ENCODE data around the gene TLE5.
"Not testable (repeated sequence)": the region's sequence is repeated elsewhere in the genome, so short reads cannot be mapped to it uniquely, and the experiment has no call there.

The TLE5 gene

GRCh38 chr19:3025549-3025886 is 36.8 kb downstream of the TLE5 start:
- no peak for DNase-seq (ENCODE audit: low spot score)

DNA sequence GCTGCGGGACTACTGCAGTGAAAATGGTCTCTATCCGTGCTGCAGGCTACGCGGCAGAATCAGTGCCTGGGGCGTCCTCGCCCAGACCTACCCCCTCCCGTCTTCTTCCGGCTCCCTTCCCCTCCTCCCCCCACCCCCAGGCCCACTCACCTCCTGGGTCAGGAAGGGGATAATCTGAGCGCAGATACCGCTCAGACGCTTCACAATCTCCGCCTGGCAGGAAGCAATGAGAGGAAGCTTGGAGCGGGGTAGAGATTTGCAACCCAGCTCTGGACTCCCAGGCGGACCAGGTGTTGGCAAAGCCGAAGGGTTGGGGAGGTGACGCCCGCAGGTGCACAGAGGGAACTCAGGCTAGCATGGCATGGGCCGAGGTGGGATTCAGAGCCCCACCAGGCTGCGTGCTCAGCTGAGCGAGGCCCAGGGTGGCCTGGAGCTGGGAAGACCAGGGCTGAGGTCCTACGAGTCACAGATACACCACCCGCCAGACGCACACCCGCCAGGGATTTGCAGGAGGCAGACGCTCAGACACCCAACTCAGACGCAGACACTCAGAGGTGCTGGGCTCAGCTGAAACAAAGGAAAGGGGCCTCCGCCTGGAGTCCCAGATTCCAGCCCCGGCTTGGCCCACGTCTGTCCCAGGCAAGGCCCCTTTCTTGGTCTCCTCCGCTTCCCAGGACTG is 37.3 kb downstream of the TLE5 start:
- DNase-seq (ENCODE audit: low spot score), result no peak

DNA sequence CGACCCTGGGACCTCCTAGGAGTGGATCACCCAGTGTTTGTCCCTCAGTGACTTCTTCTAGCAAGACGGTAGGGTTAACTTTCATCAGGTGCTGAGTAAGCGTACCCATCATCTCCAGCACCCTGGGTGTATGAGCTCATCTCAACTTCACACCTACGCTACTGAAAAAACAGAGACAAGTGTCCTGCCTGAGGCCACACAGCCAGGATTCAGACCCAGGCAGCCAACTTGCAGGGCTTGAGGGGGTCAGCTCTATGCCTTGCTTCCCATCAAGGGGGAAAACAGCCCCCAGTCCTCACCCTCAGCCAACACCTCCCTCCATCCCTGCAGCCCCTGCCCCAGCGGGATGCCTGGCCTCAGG is 37.8 kb downstream of the TLE5 start:
- DNase-seq (ENCODE audit: low spot score), result no peak

GRCh38 chr19:3020321-3020960 is 41.9 kb downstream of the TLE5 start:
- no peak for DNase-seq (ENCODE audit: low spot score)

DNA sequence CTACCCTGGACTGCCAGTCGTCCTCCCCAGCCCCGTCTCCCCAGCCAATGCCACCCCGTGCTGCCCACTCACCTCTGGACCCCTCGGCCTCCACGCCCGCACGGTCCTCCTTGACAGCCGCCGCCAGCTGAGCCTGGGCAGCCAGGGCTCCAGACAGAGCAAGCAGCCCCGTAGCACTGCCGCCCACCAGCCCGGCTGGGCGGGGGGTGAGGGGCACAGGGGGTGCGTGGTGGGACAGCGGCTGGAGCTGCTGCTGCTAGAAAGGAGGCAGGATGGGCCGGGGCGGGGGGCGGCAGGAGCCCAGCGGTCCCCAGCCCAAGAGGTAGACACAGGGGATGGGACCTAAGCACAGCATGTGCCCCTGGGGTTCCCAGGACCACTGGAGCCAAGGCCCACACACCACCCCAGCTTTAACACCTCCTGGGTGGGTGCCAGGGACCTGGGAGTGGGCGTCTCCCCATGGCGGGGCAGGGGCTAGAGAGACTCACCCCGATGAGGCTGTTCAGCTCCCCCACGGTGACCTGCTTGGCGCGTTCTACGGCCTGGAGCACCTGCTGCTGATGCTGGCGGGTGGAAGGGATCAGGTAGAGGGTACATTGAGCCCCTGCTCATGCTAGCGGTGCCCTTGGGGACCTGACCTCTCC is 43.0 kb downstream of the TLE5 start:
- DNase-seq (ENCODE audit: low spot score), result no peak

- DNase-seq (ENCODE audit: low spot score), result no peak
Observed at GRCh38 chr19:3017923-3018322, 44.4 kb downstream of the TLE5 start.

DNA sequence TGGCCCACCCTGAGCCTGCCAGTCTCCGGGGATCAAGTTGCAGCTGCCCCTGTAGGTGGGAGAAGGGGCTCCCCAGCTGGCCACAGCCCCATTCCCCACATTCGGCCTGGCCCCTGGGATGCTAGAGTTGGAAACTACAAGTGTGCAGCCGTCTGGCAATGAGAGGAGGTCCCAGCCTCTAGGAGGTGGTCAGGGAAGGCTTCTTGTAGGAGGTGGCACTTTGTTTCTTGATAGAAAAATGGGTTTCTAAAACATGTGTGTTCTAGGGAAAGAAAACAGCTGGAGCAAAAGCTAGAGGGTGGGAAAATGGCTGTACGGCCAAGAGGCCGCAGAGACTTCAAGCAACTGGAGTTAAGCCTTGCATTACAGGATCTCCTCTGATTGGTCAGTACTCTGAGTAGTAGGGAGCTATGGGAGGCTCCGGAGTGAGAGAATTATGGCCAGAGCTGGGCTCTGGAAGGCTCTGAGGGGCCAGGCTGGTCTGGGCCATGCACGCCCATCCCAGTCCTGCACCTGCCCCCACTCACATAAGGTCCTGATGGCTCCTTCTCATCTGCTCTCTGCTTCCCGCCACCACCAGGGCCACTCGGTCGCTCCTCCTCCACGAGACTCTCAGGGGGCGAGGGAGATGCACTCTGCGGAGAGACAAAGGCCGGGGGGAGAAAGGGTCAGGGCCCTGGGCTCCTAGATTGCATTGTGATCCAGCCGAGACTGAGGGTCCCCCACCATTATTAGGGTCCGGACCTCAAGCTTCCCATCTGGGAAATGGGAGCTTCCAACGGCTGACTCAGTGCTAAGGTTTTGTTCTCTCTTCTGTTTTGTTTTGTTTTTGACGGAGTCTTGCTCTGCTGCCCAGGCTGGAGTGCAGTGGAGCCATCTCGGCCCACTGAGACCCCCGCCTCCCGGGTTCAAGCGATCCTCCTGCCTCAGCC is 46.9 kb downstream of the TLE5 start:
- DNase-seq (ENCODE audit: low spot score), result no peak

DNA sequence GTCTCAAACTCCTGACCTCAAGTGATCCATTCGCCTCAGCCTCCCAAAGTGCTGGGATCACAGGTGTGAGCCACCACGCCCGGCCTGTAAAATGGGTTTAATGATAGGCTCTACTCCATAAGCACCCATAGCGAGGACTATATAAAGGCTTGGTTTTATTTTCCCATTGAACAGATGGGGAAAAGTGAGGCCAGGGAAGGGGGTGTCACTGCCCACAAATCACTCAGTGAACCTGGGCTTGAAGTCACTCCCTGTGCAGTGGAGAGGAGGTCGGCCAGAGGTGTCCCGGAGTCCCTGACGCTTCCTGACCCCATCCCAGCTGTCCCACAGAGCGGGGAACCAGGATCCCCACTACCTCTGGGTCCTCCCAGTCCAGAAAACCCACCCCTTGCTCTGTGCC is 48.2 kb downstream of the TLE5 start:
- no peak for DNase-seq (ENCODE audit: low spot score)

DNA sequence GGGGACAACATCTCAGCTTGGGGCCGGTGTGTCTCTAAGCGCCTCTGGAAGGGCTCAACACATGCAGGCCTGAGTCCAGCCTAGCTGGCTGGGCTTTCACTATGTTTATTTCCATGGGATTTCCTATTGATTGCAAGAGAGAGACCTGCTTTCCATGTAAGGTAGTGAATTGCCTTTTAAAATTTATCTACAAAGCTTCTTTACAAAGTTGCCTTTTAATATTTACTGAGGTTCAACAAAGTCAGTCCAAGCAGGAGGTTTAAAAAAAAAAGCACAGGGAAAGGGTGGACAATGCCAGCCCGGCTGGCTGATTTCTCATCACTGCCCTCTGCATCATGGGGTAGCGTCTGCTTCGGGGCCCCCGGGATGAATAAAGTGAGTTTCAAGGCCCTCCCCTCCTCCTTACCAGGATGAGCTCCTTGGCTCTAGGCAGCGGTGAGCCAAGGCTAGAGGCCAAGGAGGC is 49.0 kb downstream of the TLE5 start:
- no peak for DNase-seq (ENCODE audit: low spot score)

- no peak for DNase-seq (ENCODE audit: low spot score)
Observed at GRCh38 chr19:3012621-3013262, 49.6 kb downstream of the TLE5 start.

GRCh38 chr19:3012059-3012458 is 50.2 kb downstream of the TLE5 start:
- not testable (repeated sequence) for DNase-seq (ENCODE audit: low spot score)

- no peak for DNase-seq (ENCODE audit: low spot score)
Observed at GRCh38 chr19:3010871-3011270, 51.4 kb downstream of the TLE5 start.

- DNase-seq (ENCODE audit: low spot score), result no peak
Observed at GRCh38 chr19:3008994-3009393, 53.3 kb downstream of the TLE5 start.

- no peak for DNase-seq (ENCODE audit: low spot score)
Observed at GRCh38 chr19:3007975-3008374, 54.3 kb downstream of the TLE5 start.

DNA sequence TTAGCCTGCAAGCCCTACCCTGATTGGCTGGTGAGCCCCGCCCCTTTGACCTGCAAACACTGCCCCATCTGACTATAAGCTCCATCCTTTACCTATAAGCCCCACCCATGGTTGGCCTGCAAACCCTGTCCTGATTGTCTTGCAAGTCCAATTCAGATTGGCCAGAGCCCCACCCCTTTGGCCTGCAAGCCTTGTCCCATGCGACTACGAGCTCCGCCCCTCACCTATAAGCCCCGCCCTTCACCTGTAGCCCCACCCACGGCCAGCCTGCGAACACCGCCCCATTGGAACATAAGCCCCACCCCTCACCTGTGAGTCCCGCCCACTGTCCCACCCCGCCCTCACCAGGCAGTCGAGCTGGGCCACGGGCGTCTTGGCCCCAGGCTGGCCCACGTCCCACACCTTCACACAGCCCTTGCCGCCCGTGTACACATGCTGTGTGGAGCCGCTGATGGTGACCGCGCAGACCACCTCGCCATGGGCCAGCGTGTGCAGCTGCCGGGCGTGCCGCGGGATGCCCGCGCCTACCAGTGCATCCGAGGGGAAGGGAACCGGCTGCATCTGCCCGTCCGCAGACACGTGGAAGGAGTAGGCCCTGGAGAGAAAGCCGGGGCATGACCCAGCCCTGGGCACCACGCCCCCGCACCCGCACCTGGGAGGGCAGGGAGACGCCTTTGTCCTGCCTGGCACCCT is 56.1 kb downstream of the TLE5 start:
- no peak for DNase-seq (ENCODE audit: low spot score)

GRCh38 chr19:3005345-3005744 is 57.0 kb downstream of the TLE5 start:
- DNase-seq (ENCODE audit: low spot score), result no peak

DNA sequence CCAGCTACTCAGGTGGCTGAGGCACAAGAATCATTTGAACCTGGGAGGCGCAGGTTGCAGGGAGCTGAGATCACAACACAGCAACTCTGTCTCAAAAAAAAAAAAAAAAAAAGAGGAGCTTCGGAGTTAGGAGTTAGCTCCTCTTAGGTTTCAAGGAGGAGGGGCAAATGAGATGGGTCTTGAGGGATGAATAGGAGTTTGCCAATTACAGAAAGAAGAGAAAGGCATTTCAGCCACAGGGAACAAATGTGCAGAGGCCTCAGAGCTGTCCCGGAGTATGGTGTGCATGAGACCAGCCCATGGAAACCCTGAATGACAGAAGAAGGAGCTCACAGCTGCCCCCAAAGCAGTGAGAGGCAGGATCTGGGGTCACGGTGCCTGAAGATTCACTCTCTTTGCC is 57.8 kb downstream of the TLE5 start:
- no peak for DNase-seq (ENCODE audit: low spot score)

DNA sequence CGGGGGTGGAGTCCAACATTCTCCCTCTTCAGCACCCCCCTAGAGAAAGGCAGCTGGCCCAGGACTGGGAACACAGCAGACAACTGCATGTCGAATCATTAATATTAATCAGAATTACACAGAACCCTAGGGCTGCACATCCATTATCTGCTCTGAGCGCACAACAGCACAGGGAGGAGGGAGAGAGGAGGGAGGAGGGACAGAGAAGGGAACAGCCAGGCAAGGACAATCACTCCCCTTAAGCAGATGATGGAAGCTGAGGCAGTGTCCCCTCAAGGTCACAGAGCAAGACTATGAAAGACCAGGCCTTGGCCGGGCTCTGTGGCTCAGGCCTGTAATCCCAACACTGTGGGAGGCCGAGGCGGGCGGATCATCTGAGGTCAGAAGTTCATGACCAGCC is 59.2 kb downstream of the TLE5 start:
- DNase-seq (ENCODE audit: low spot score), result no peak
